Esophagus muscularis mucosa (tissue), 3 donors: Measurements from ENCODE around the gene NLRC3.

Experiments used
- POLR2A ChIP-seq: fragments of 450-650 bp; IDR thresholded peaks from one replicate; pipeline ENCODE4 v1.6.1; 2017; ENCODE audit warnings: antibody characterized with exemption, moderate library complexity, mild to moderate bottlenecking, low read depth
- POLR2AphosphoS5 ChIP-seq, 2 donors: sonication (generic); formaldehyde crosslinking; IDR thresholded peaks; one replicate each; pipeline ENCODE4 v1.6.1; 2017; ENCODE audit warnings: antibody characterized with exemption in 2 of 2
- TF ChIP-seq, protein P1 (sequence below), 3 experiments: fragments of 200-600 bp in 2 of 3; fragments of 450-650 bp in 1 of 3; sonication (generic) in 2 of 3; IDR thresholded peaks; one replicate each; pipeline ENCODE4 v1.5.1; 2017 to 2019; ENCODE audit warnings: antibody characterized with exemption in 3 of 3, mild to moderate bottlenecking in 2 of 3, moderate library complexity in 1 of 3

GRCh38 chr16:3494386-3494973 is 82.7 kb downstream of the NLRC3 start:
- no peak for TF ChIP-seq POLR2A
- TF ChIP-seq, protein P1, sequence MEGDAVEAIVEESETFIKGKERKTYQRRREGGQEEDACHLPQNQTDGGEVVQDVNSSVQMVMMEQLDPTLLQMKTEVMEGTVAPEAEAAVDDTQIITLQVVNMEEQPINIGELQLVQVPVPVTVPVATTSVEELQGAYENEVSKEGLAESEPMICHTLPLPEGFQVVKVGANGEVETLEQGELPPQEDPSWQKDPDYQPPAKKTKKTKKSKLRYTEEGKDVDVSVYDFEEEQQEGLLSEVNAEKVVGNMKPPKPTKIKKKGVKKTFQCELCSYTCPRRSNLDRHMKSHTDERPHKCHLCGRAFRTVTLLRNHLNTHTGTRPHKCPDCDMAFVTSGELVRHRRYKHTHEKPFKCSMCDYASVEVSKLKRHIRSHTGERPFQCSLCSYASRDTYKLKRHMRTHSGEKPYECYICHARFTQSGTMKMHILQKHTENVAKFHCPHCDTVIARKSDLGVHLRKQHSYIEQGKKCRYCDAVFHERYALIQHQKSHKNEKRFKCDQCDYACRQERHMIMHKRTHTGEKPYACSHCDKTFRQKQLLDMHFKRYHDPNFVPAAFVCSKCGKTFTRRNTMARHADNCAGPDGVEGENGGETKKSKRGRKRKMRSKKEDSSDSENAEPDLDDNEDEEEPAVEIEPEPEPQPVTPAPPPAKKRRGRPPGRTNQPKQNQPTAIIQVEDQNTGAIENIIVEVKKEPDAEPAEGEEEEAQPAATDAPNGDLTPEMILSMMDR (IDR thresholded peaks at IDR 0.05): no peak
- no peak for TF ChIP-seq POLR2AphosphoS5 (IDR thresholded peaks at IDR 0.05)
